Stimulated activated CD4-positive, alpha-beta T cell treated with anti-CD3 and anti-CD28 coated beads, Interleukin-15, amount 100 ng/mL, for 24 hours (primary cell): ENCODE data around the gene CFAP70.
"Not testable (repeated sequence)": the region's sequence is repeated elsewhere in the genome, so short reads cannot be mapped to it uniquely, and the experiment has no call there.

Experiments
- DNase-seq: peaks from one replicate; pipeline ENCODE4 v3.0.0-alpha.2; 2020

The CFAP70 gene

DNA sequence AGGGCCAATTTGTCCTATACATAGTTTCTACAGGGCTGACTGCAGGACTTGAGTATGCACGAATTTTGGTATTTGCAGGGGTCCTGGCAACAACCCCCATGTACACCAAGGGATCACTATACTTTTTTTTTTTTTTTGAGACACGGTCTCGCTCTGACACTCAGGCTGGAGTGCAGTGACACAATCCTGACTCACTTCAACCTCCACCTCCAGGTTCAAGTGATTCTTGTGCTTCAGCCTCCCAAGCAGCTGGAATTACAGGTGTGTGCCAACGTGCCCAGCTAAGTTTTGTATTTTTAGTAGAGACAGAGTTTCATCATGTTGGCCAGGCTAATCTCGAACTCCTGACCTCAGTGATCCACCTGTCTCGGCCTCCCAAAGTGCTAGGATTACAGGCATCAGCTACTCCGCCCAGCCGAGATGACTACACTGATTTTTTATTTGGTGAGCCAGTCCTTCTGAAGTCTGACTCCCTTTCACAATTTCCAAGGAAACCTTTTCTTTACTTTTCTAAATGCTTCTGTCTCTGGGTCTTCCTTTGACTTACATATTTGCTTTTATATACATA is 19.8 kb downstream of the CFAP70 start:
- DNase-seq: no peak

DNA sequence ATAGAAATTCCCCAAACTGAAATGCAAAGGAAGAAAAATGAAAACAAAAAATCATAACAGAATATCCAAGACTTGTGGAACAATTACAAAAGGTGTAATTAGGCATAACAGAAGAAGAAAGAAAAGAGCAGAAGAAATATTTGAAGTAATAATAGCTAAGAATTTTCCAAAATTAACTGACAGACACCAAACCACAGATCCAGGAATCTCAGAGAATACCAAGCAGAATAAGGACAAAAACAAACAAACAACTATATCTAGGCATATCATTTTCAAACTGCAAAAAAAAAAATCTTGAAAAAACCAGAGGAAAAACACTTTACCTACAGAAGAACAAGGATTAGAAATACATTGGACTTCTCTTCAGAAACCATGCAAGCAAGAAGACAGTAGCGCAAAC is 25.5 kb downstream of the CFAP70 start:
- no peak for DNase-seq

DNA sequence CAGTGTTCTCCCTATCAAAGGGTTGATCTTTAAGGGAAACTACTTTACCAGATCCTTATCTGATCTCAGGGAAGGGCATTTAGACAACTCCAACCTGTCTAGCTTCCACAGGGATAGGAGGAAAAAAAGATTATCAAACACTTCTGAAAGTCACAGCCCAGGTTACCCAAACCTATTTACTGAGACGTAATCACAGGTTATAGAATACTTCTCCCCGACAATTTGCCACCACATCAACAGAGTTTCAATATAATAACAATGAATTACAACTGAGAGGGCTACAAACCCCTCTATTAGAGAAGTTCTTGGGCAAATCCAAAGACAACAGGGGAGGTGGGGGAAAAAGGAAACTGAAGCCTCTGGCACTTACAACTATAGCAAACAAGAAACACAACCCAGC is 26.3 kb downstream of the CFAP70 start:
- no peak for DNase-seq

DNA sequence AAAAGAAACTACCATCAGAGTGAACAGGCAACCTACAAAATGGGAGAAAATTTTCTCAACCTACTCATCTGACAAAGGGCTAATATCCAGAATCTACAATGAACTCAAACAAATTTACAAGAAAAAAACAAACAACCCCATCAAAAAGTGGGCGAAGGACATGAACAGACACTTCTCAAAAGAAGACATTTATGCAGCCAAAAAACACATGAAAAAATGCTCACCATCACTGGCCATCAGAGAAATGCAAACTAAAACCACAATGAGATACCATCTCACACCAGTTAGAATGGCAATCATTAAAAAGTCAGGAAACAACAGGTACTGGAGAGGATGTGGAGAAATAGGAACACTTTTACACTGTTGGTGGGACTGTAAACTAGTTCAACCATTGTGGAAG is 30.1 kb downstream of the CFAP70 start:
- DNase-seq: not testable (repeated sequence)

DNA sequence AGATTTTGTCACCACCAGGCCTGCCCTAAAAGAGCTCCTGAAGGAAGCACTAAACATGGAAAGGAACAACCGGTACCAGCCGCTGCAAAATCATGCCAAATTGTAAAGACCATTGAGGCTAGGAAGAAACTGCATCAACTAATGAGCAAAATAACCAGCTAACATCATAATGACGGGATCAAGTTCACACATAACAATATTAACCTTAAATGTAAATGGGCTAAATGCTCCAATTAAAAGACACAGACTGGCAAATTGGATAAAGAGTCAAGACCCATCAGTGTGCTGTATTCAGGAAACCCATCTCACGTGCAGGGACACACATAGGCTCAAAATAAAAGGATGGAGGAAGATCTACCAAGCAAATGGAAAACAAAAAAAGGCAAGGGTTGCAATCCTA is 33.4 kb downstream of the CFAP70 start:
- not testable (repeated sequence) for DNase-seq

DNA sequence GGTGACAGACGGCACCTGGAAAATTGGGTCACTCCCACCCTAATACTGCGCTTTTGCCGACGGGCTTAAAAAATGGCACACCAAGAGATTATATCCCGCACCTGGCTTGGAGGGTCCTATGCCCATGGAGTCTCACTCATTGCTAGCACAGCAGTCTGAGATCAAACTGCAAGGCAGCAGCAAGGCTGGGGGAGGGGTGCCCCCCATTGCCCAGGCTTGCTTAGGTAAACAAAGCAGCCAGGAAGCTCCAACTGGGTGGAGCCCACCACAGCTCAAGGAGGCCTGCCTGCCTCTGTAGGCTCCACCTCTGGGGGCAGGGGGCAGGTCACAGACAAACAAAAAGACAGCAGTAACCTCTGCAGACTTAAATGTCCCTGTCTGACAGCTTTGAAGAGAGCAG is 35.1 kb downstream of the CFAP70 start:
- DNase-seq: not testable (repeated sequence)

DNA sequence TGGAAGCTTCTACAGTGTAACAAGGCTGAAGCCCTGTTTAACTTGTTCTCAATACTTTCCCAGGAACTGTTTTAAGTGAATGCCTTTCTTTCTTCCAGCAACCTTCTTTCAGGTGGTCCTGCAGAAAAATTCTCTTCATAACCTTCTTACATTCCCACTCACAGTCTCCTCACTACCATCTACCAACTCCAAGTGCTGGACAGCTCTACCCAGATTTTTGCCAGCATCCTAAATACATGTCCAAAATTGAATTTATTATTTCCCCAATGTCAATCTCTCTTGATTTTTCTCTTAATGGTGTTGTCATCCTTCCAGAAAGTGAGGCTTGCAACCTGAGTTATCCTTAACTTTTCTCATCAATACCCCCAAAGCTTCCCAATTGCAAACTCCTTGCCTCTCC is 48.2 kb downstream of the CFAP70 start:
- DNase-seq: no peak

DNA sequence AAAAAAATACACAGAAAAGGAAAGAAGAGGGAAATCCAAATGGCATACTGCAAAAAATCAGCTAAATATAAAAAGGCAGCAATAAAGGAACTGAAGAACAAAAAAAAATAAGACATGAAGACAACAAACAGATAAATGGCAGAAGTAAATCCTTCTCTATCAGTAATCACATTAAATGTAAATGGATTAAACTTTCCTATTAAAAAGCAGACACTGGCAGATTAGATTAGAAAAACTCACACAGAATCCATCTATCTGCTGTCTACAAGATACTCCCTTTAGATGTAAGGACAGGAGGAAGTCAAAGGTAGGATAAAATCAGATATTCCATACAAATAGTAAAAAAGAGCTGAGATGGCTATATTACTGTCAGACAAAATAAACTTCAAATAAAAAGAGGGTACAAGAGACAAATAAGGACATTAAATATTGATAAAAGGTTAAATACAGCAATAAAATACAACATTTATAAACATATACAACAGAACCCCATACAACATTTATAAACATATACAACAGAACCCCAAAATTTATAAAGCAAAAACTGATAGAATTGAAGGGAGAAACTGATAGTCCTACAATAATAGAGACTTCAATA is 51.4 kb downstream of the CFAP70 start:
- no peak for DNase-seq

DNA sequence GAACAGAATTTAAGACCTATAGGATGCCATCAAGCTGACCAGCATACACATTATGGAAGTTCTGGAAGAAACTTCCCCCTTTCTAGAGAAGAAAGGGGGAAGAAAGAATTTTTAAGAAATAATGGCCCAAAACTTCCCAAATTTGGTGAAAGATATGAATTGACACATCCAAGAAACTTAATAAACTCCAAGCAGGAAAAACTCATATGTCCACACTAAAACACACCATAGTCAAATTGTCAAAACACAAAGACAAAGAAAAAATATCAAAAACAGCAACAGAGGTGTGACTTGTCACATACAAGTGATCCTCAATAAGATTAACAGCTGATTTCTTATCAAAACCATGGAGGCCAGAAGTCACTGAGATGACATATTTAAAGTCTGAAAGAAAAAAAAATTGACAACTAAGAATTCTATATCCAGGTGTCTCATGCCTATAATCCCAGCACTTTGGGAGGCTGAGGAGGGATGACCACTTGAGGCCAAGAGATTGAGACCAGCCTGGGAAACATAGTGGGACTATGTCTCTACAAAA is 52.4 kb downstream of the CFAP70 start:
- DNase-seq: no peak

DNA sequence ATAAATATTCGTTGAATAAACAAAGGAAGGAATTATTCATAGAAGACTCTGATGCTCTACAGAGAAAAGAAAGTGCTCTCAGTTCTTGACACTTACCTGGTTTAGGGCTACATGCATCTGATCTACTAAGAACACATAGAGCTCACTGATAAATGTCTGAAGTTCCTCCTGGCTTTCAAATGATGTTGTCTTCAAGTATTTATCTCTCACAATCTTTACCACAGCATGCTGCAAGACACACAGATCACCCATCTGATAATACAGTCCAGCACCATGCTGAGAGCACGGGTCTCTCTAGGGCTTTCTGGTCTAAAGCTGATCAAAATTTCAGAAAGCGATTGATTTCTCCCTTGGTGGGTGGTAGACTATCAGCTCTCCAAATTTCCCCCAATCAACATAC is 61.7 kb downstream of the CFAP70 start:
- DNase-seq: no peak

DNA sequence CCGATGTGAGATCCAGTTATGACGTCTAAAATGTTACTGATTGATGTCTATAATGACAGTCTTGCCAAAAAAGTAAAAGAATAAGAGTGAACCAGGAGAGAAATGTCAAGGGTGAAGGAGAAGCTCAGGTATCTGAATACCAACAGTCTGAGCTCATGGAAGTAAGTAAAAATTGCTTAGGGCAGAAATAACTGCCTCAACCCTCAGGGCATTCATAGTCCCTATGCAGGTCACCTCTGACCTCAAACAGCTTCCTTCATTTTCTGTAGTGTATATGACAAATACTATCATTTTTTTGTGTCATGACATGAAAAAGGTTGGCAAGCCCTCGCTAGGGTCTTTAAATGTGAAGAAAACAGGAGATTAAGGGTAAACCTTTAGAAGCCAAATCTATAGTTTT is 65.2 kb downstream of the CFAP70 start:
- no peak for DNase-seq

DNA sequence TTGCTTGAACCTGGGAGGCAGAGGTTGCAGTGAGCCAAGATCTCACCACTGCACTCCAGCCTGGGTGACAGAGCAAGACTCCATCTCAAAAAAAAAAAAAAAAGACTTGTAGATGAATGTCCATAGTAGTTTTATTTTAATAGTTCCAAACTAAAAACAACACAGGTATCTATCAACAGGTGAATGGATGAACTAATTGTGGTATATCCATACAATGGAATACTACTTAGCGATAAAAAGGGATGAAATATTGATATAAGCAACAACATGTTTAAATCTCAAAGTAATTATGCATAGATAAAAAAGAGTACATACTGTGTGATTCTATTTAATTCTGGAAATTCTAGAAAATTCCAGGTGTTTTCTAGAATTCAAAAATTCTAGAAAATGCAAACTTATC is 68.7 kb downstream of the CFAP70 start:
- DNase-seq: no peak

DNA sequence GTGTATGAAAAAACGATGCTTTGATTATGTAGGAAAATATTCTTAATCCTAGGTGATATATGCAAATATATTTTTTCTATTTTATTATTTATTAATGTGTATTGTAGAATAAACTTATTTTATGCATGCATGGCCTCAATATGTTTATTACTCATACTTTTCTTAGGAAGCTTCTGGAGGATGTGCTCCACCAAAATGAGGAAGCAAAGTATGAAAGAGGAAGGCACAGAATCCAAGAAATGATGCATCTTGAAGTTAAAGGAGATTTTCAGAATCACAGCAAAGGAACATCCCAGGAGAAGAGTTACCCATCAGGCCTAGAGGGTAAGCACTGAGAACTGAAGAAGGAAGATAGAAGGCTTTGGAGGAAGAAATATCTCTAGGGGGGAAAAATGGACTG is 71.2 kb downstream of the CFAP70 start:
- no peak for DNase-seq

DNA sequence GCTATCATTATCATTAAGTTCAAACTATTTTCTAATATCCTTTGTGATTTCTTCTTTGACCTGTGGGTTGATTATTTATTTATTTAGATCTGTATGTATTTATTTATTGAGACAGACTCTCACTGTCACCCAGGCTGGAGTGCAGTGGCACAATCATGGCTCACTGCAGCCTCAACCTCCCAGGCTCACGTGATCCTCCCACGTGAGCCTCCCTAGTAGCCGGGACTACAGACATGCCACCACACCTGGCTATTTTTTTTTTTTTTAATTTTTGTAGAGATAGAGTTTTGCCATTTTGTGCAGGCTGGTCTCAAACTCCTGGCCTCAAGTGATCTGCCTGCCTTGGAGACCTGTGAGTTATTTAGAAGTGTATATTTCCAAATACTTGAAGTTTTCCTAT is 77.6 kb downstream of the CFAP70 start:
- no peak for DNase-seq

DNA sequence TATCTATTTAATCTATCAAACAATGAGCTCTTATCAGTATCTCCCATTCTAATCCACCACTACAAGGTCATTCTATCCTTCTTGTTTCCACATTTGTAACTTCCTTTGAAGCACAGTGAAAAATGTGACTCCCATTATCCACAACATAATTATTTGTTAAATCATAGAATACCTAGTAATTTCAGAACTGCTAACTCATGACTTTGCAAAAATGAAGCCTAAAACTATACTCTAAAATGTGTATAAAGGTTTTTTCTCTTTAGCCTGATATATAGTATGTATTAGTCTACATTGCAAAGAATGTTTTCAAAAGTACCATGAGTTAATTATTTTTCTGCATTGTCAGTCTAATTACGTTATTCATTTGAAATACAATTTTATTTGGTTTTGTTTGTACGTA is 94.2 kb downstream of the CFAP70 start:
- no peak for DNase-seq

DNA sequence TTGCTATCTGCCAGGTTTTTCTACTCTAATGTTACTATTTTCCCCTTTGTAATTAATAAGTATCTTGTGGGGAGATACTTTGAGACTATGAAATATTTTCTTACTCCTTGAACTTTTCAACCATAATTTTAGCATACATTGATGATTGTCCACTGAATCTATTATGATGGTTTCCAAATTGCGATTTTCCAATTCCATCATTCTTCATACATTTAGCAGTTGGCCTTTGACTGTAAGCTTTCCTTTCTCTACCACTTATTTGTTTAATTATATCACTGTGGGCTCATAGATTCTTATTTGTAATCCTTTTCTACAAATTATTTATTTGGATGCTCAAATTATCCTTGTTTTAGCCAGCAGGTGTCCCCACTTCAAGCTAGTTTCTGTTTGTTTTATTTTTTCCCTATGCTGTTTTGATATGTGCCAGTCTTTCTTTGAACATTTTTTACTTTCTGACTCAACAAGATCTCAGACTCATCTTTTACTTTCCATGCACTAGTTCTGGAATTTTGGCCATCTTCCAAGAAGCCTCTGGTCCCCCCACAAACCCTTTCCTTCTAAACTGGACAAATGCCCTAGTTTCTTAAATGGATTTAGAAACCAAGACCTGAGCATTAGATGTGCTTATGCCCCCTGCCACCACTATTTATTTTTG is 94.8 kb downstream of the CFAP70 start:
- no peak for DNase-seq

DNA sequence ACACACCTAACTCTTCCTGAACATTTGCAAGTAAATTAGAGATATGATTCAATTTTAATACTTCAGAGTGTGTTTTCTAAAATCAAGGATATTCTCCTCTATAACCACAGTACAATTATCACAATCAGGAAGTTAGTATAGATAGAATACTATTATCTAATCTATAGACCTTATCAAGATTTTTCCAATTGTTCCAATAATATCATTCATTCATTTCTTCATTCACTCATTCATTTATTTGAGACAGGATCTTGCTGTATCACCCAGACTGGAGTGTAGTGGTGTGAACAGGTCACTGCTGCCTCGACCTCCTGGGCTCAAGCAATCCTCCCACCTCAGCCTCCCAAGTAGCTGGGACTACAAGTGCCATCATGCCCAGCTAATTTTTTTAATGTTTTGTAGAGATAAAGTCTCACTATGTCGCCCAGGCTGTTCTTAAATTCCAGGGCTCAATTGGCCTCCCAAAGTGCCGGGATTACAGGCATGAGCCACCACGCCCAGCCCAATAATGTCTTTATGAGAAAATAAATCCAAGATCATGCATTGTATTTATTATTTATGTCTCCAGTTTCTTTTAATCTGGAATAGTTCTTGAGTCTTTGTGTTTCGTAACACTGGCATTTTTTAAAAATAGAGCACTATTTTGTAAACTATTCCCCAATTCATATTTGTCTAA is 95.6 kb downstream of the CFAP70 start:
- DNase-seq: no peak

DNA sequence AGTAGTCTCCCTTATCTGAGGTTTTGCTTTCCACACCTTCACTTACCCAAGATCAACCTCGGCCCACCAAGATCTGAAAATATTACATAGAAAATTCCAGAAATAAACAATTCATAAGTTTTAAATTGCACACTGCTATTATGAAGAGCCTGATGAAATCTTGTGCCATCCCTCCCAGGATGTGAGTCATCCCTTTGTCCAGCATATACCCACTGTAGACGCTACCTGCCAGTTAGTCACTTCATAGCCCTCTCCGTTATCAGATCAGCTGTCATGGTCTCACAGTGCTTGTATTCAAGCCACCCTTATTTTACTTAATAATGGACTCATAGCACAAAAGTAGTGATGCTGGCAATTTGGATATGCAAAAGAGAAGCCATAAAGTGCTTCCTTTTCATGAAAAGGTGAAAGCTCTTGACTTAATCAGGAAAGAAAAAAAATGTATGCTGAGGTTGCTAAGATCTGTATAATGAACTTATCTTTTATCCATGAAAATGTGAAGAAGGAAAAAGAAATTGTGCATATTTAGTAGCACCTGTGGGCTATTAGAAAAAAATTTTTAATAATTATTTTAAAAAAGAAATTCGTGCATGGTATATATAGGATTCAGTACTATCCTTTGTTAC is 96.4 kb downstream of the CFAP70 start:
- no peak for DNase-seq

DNA sequence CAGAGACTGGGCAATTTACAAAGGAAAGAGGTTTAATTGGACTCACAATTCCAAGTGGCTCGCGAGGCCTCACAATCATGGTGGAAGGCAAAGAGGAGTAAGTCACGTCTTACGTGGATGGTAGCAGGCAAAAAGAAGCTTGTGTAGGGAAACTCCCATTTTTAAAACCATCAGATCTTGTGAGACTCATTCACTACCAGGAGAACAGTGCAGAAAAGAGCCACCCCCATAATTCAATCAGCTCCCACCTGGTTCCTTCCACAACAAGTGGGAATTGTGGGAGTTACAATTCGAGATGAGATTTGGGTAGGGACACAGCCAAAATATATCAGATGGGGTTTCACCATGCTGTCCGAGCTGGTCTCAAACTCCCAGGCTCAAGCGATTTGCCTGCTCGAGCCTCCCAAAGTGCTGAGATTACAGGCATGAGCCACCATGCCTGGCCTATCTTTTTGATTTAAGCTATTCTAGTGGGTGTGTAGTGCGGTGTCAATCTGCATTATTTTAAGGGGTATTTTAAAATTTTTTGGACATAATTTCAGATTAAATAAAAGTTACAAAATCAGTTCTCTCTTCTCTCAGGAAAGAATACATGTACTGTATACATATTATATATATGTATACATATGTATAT is 97.2 kb downstream of the CFAP70 start:
- DNase-seq: no peak

DNA sequence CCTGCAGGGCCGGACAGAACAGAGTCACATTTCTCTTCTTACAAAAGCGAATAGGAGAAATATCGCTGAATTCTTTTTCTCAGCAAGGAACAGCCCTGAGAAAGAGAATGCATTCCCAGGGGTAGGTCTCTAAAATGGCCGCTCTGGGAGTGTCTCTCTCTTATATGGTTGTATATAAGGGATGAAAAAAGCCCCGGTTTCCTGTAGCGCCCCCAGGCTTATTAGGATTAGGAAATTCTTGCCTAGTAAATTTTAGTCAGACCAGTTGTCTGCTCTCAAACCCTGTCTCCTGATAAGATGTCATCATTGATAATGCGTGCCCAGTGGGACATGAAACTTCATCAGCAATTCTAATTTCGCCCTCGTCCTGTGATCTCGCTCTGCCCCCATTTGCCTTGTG is 100.1 kb downstream of the CFAP70 start:
- not testable (repeated sequence) for DNase-seq

DNA sequence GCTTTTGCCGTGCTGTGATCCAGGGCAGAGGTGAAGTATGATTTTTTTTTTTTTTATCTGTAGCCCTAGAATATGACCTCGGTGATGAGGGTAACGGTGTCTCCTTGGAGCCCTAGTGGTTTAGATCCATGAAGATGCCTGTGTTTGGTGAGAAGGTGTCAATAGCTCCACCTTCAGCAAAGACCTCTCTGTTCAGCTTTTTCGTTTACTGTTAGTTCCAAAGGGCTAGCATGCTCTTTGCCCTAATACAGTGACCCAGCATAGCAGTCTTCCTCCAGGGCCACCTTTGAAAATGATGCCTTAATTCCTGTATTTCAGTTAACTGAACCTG is 105.5 kb downstream of the CFAP70 start:
- no peak for DNase-seq

DNA sequence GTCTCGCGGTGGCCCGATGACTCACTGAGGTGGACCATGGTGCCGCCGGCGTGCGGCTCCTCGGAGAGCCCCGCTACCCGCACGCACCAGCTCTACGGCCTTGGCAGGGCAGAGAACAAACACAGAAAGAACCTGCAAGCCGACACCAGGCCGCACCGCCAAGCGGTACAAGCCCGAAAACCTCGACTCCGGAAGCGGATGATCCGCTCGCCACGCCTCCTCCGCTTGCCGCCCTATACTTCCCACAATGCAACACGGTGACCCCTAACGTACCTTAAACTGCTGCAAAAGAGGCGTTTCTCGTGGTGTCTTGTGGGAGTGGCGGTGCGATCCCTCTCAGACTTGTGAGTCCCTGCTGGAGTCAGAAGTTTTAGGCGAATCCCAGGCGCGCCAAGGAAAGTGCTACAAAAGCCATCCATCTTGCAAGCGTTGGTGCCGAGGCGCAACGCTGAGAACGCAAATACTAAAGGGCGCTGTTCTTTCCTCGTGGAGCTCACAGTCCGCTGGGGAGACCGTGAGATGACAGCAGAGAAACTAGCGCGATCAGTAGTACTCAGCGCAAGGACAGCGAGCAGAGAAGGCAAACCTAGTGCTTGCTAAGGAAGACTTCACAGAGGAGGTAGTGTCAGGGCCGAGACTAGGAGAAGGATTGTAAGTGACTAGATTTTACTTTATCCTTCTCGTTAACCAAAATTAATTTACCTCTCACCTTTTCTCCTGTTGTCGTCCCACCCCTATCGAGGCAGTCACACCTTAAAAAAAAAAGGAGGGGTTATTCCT is 106.0 kb downstream of the CFAP70 start, which contains the start of gene MRPS16:
Gene MRPS16 (minus strand): TSS at position 200 of the 780 bp plus-strand sequence. CDS start 162 bp downstream, at position 38.
- DNase-seq: peak; percentile 95
